ENCODE measurements around the gene SLC4A8. TPM values are rescaled to one million over a fixed set of nuclear protein-coding genes. Genes with fewer than 3 reads are reported as not detected.
A peak's percentile ranks its signal among the peaks of the same experiment; 100 is the strongest.

The SLC4A8 gene
- total RNA-seq, 1 experiment from 2014 or later: 26.3 TPM

- Histone ChIP-seq H2BK20ac (ENCODE audit: low read depth, low read length, poor library complexity, severe bottlenecking) (no peak overlapping the region), H3K9me3 (ENCODE audit: control insufficient read depth, low read depth, low read length) (no peaks in the 10 kb centered on the region), H3K18ac (ENCODE audit: insufficient read length, low read depth, low read length) (no peak overlapping the region), H3K79me1 (ENCODE audit: insufficient read depth, low read depth, low read length, poor library complexity, severe bottlenecking) (no peaks in the 10 kb centered on the region), H2BK5ac (ENCODE audit: insufficient read length, low read length) (no peak overlapping the region), H2BK15ac (ENCODE audit: low read depth, low read length) (no peak overlapping the region), H3K14ac (ENCODE audit: insufficient read depth, low read length) (no peak overlapping the region), H2BK120ac (ENCODE audit: low read depth, low read length, poor library complexity, severe bottlenecking) (no peak overlapping the region), H3K9ac (ENCODE audit: extremely low read depth, insufficient read length, low read length) (no peak overlapping the region), H3K4me2 (ENCODE audit: insufficient read depth, insufficient read length, low read length) (no peak overlapping the region), H2BK12ac (ENCODE audit: insufficient read length, low read depth, low read length) (no peak overlapping the region), H3K23ac (ENCODE audit: insufficient read length, low read depth, low read length) (no peak overlapping the region), H3K56ac (ENCODE audit: insufficient read length, low read depth, low read length) (no peak overlapping the region), H2AFZ (ENCODE audit: low read length) (no peak overlapping the region), H4K20me1 (ENCODE audit: control insufficient read depth, insufficient read depth, insufficient read length) (no peaks in the 10 kb centered on the region), H4K91ac (ENCODE audit: insufficient read length, low read depth, low read length) (no peak overlapping the region), H2AK5ac (ENCODE audit: insufficient read length, low read length) (no peak overlapping the region), H3K27me3 (ENCODE audit: insufficient read depth, low read length) (no peaks in the 10 kb centered on the region; the same call in 1 of the 2 replicates), H3K4me1 (ENCODE audit: insufficient read depth, low read length) (no peaks in the 10 kb centered on the region), H3T11ph (ENCODE audit: low read length) (no peak overlapping the region), H4K5ac (ENCODE audit: insufficient read length, low read depth, low read length) (no peak overlapping the region), H3K79me2 (ENCODE audit: insufficient read depth, low read length) (no peaks in the 10 kb centered on the region), H3K27ac (ENCODE audit: insufficient read length, low read depth, low read length) (no peak overlapping the region), H4K8ac (replicated peaks; ENCODE audit: insufficient read length, low read depth, low read length) (no peak overlapping the region), H3K23me2 (ENCODE audit: insufficient read length, low read depth, low read length, poor library complexity, severe bottlenecking) (no peaks in the 10 kb centered on the region), H3K4ac (ENCODE audit: low read depth, low read length) (no peak overlapping the region)
- no peaks in the 10 kb centered on the region; the same call in 1 of the 2 replicates for H3K27me3 Mint-ChIP-seq (ENCODE audit: low read depth)
- H3K4me1 Mint-ChIP-seq: peaks cover 2 to 4% of the 10 kb centered on the region in 2 experiments; a peak in 3 of 4 replicates
- WGBS (ENCODE audit: extremely low coverage, insufficient read length, low lambda C conversion rate): no CpG with 5 or more reads among the region's 9 CpGs
- H3K9me3 Mint-ChIP-seq: no peaks in the 10 kb centered on the region
- H3K36me3 Mint-ChIP-seq (ENCODE audit: insufficient read depth in 1 of 3, low read depth in 3 of 3): no peaks in the 10 kb centered on the region
- no peak for DNase-seq
- no peak overlapping the region for H3K4me3 Mint-ChIP-seq
- TF ChIP-seq CTCF (conservative IDR thresholded peaks at IDR 0.05): peak; percentile 23; the same call in 2 of the 3 replicates
- no peak overlapping the region for H3K27ac Mint-ChIP-seq
These were observed 97.1 kb downstream of the SLC4A8 start for GRCh38 chr12:51521554-51522276.

Measured in H9 (cell line).